Peyer's patch (tissue), 4 donors: ENCODE results near the gene NPHS1. TPM values are rescaled to one million over a fixed set of nuclear protein-coding genes. Genes with fewer than 3 reads are reported as not detected.

Source experiments
- DNase-seq, 3 donors: peaks; one replicate each; pipeline ENCODE4 v3.0.0-alpha.2; 2017 to 2019
- H3K27ac ChIP-seq, 4 donors: fragments of 200-600 bp; sonication (generic); one replicate each; pipeline ENCODE4 v1.5.1; 2016 to 2019
- H3K27me3 ChIP-seq, 2 donors: fragments of 200-600 bp; sonication (generic); one replicate each; pipeline ENCODE4 v1.5.1; 2019
- H3K36me3 ChIP-seq, 3 donors: fragments of 200-600 bp; sonication (generic); one replicate each; pipeline ENCODE4 v1.5.1; 2016 to 2019
- H3K4me1 ChIP-seq, 4 donors: fragments of 200-600 bp; sonication (generic); one replicate each; pipeline ENCODE4 v1.5.1; 2016 to 2019
- H3K4me3 ChIP-seq, 4 donors: fragments of 200-600 bp; sonication (generic); 1 replicate in 3 of 4; 2 replicates in 1 of 4; pipeline ENCODE4 v1.5.1; 2016 to 2019; ENCODE audit warnings: mild to moderate bottlenecking in 1 of 4
- H3K9me3 ChIP-seq, 4 donors: fragments of 200-600 bp; sonication (generic); one replicate each; pipeline ENCODE4 v1.5.1; 2016 to 2019; ENCODE audit warnings: mild to moderate bottlenecking in 1 of 4
- CTCF ChIP-seq, 6 experiments: fragments of 450-650 bp in 4 of 6; fragments of 200-600 bp in 2 of 6; sonication (generic) in 1 of 6; IDR thresholded peaks; one replicate each; pipeline ENCODE4 v1.5.1; 2017 to 2019; ENCODE audit warnings: antibody characterized with exemption in 6 of 6, mild to moderate bottlenecking in 3 of 6, moderate library complexity in 1 of 6
- POLR2A ChIP-seq, 2 donors: fragments of 450-650 bp; IDR thresholded peaks; one replicate each; pipeline ENCODE4 v1.5.1; 2017; ENCODE audit warnings: antibody characterized with exemption in 2 of 2, mild to moderate bottlenecking in 2 of 2, moderate library complexity in 2 of 2
- total RNA-seq, 4 donors: library from RNA; depleted of rRNA; stranded (reverse); fragments of >200 nt; gene quantifications; one replicate each; pipeline ENCODE4 v1.1.0, GENCODE V29; 2016

Gene NPHS1
- total RNA-seq, 4 donors from 2014 or later: not detected

- DNase-seq: no peak
- peaks cover 0 to 17% (median 0%) of the 10 kb centered on the region in 3 donors for H3K36me3 ChIP-seq
These were observed 31.6 kb upstream of the NPHS1 start for GRCh38 chr19:35883882-35884281.

GRCh38 chr19:35882114-35882832, 30.0 kb upstream of the NPHS1 start:
- Histone ChIP-seq H3K9me3 (no peaks in the 10 kb centered on the region), H3K27ac (no peak overlapping the region), H3K36me3 (peaks cover 0 to 2% (median 0%) of the 10 kb centered on the region in 3 donors), H3K4me1 (no peaks in the 10 kb centered on the region), H3K4me3 (no peak overlapping the region), H3K27me3 (no peaks in the 10 kb centered on the region)
- TF ChIP-seq POLR2A (IDR thresholded peaks at IDR 0.05) (no peak), CTCF (IDR thresholded peaks at IDR 0.05) (peak; percentile 27 to 72 (median 61))
- DNase-seq: no peak

More at GRCh38 chr19:35883882-35884281, 31.6 kb upstream of the NPHS1 start:
- Histone ChIP-seq H3K27ac (no peak overlapping the region), H3K9me3 (no peaks in the 10 kb centered on the region), H3K4me3 (no peak overlapping the region), H3K4me1 (no peaks in the 10 kb centered on the region), H3K27me3 (no peaks in the 10 kb centered on the region)
- TF ChIP-seq POLR2A (IDR thresholded peaks at IDR 0.05) (no peak), CTCF (IDR thresholded peaks at IDR 0.05) (no peak)

GRCh38 chr19:35879770-35880317, 27.5 kb upstream of the NPHS1 start:
- peak; percentile 56 to 91 (median 88) for DNase-seq
- Histone ChIP-seq H3K27ac (no peak overlapping the region), H3K36me3 (no peaks in the 10 kb centered on the region), H3K27me3 (no peaks in the 10 kb centered on the region), H3K9me3 (no peaks in the 10 kb centered on the region), H3K4me1 (no peaks in the 10 kb centered on the region), H3K4me3 (no peak overlapping the region)
- TF ChIP-seq POLR2A (IDR thresholded peaks at IDR 0.05): no peak
- no peak for TF ChIP-seq CTCF (IDR thresholded peaks at IDR 0.05)

GRCh38 chr19:35879068-35879467, 26.8 kb upstream of the NPHS1 start:
- Histone ChIP-seq H3K27me3 (no peaks in the 10 kb centered on the region), H3K27ac (no peak overlapping the region), H3K9me3 (no peaks in the 10 kb centered on the region), H3K4me1 (no peaks in the 10 kb centered on the region), H3K4me3 (no peak overlapping the region), H3K36me3 (no peaks in the 10 kb centered on the region)
- no peak for DNase-seq
- no peak for TF ChIP-seq CTCF (IDR thresholded peaks at IDR 0.05)
- TF ChIP-seq POLR2A (IDR thresholded peaks at IDR 0.05): no peak

GRCh38 chr19:35874392-35874930, 22.2 kb upstream of the NPHS1 start:
- DNase-seq: no peak
- Histone ChIP-seq H3K27me3 (no peaks in the 10 kb centered on the region), H3K27ac (no peak overlapping the region), H3K4me3 (no peak overlapping the region), H3K9me3 (no peaks in the 10 kb centered on the region), H3K4me1 (peaks cover 0 to 6% (median 5%) of the 10 kb centered on the region in 4 donors), H3K36me3 (no peaks in the 10 kb centered on the region)
- no peak for TF ChIP-seq CTCF (IDR thresholded peaks at IDR 0.05)
